GM10847 (cell line): Measurements from ENCODE around the gene CTR9.

Source experiments
- POLR2A ChIP-seq: IDR thresholded peaks from 2 replicates; pipeline ENCODE4 v1.6.1; 2011; ENCODE audit not compliant: insufficient read length; ENCODE audit errors: extremely low read depth

Gene CTR9

GRCh38 chr11:10762913-10763421, 11.9 kb downstream of the CTR9 start:
- TF ChIP-seq POLR2A, result no peak

- TF ChIP-seq POLR2A, result no peak
Observed at GRCh38 chr11:10763766-10764165, 12.7 kb downstream of the CTR9 start.

GRCh38 chr11:10764412-10764811, 13.4 kb downstream of the CTR9 start:
- TF ChIP-seq POLR2A, result no peak

- TF ChIP-seq POLR2A, result no peak
Observed at GRCh38 chr11:10770626-10771254, 19.7 kb downstream of the CTR9 start.

- TF ChIP-seq POLR2A, result no peak
Observed at GRCh38 chr11:10771457-10771856, 20.4 kb downstream of the CTR9 start.

- TF ChIP-seq POLR2A, result no peak
Observed at GRCh38 chr11:10774811-10775210, 23.8 kb downstream of the CTR9 start.

- no peak for TF ChIP-seq POLR2A
Observed at GRCh38 chr11:10777393-10777793, 26.3 kb downstream of the CTR9 start.

- no peak for TF ChIP-seq POLR2A
Observed at GRCh38 chr11:10777806-10778205, 26.8 kb downstream of the CTR9 start.

GRCh38 chr11:10778217-10778970, 27.3 kb downstream of the CTR9 start:
- no peak for TF ChIP-seq POLR2A

GRCh38 chr11:10779086-10779485, 28.0 kb downstream of the CTR9 start:
- TF ChIP-seq POLR2A, result no peak

GRCh38 chr11:10780040-10780439, 29.0 kb downstream of the CTR9 start:
- TF ChIP-seq POLR2A, result no peak

GRCh38 chr11:10784232-10785145, 33.4 kb downstream of the CTR9 start:
- TF ChIP-seq POLR2A, result no peak

GRCh38 chr11:10785146-10785474, 34.1 kb downstream of the CTR9 start:
- no peak for TF ChIP-seq POLR2A

- TF ChIP-seq POLR2A, result no peak
Observed at GRCh38 chr11:10786451-10786850, 35.4 kb downstream of the CTR9 start.

- TF ChIP-seq POLR2A, result no peak
Observed at GRCh38 chr11:10792385-10793068, 41.5 kb downstream of the CTR9 start.
